Measurements from ENCODE around the gene ZNF827. TPM values are rescaled to one million over a fixed set of nuclear protein-coding genes. Genes with fewer than 3 reads are reported as not detected.

ZNF827 gene
- total and polyA plus RNA-seq, 2 experiments from 2014 or later = 20.3 to 33.1 TPM

DNA sequence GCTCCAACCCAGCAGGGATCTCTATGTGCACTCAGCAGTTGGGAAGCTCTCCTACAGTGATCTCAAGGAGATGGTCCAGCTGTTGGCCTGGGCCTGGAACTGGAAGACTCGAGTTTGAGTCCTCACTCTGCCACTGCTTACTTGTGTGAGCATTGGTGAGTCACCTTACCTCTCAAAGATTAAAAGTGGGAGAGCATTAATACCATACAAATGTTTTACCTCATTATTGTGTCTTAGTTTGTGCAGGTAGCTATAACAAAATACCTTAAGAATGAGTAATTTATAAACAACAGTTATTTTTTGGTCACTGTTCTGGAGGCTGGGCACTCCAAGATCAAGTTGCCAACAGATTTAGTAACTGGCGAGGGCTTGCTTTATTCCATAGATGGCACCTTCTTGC is 21.4 kb upstream of the ZNF827 start:
- no peak overlapping the region for H3K4me3 Mint-ChIP-seq
- H3K27me3 Mint-ChIP-seq (ENCODE audit: insufficient read depth, low read depth, poor library complexity) = peaks cover 6% of the 10 kb centered on the region
- no peak overlapping the region for H3K4me3 ChIP-seq
- no peak for DNase-seq (ENCODE audit: low spot score)
- H3K4me1 Mint-ChIP-seq = peaks cover 11% of the 10 kb centered on the region
- no peaks in the 10 kb centered on the region for H3K36me3 Mint-ChIP-seq (ENCODE audit: low read depth)
- no peaks in the 10 kb centered on the region for H3K79me2 ChIP-seq (replicated peaks; ENCODE audit: insufficient read depth)
- H3K9me2 ChIP-seq (ENCODE audit: insufficient read depth) = peaks cover 17% of the 10 kb centered on the region
- no peak overlapping the region for H3K4me2 ChIP-seq
- H3F3A ChIP-seq (replicated peaks; ENCODE audit: low read depth) = no peaks in the 10 kb centered on the region
- H3K4me1 ChIP-seq (ENCODE audit: insufficient read depth) = no peaks in the 10 kb centered on the region
- H3K36me3 ChIP-seq (ENCODE audit: insufficient read depth) = no peaks in the 10 kb centered on the region
- peaks cover 9% of the 10 kb centered on the region; the same call in 2 of the 3 replicates for H3K9me3 Mint-ChIP-seq
- ATAC-seq = no peak
- H3K27ac Mint-ChIP-seq = no peak overlapping the region
- no peaks in the 10 kb centered on the region for H3K27me3 ChIP-seq (ENCODE audit: insufficient read depth)
- H4K20me1 ChIP-seq (replicated peaks; ENCODE audit: insufficient read depth) = no peaks in the 10 kb centered on the region
- H2AFZ ChIP-seq = no peak overlapping the region
- TF ChIP-seq, protein P1, sequence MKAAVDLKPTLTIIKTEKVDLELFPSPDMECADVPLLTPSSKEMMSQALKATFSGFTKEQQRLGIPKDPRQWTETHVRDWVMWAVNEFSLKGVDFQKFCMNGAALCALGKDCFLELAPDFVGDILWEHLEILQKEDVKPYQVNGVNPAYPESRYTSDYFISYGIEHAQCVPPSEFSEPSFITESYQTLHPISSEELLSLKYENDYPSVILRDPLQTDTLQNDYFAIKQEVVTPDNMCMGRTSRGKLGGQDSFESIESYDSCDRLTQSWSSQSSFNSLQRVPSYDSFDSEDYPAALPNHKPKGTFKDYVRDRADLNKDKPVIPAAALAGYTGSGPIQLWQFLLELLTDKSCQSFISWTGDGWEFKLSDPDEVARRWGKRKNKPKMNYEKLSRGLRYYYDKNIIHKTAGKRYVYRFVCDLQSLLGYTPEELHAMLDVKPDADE (IDR thresholded peaks at IDR 0.05) = no peak
- no peak for TF ChIP-seq EZH2phosphoT487 (IDR thresholded peaks at IDR 0.05; ENCODE audit: unreplicated experiment)
- TF ChIP-seq JUNB (IDR thresholded peaks at IDR 0.05; ENCODE audit: unreplicated experiment) = no peak
- no peak for TF ChIP-seq ZNF114 (CRISPR knock-in tag; IDR thresholded peaks at IDR 0.05)
- TF ChIP-seq CREB1 (CRISPR knock-in tag; IDR thresholded peaks at IDR 0.05; ENCODE audit: low read depth) = no peak
- TF ChIP-seq, protein P2, sequence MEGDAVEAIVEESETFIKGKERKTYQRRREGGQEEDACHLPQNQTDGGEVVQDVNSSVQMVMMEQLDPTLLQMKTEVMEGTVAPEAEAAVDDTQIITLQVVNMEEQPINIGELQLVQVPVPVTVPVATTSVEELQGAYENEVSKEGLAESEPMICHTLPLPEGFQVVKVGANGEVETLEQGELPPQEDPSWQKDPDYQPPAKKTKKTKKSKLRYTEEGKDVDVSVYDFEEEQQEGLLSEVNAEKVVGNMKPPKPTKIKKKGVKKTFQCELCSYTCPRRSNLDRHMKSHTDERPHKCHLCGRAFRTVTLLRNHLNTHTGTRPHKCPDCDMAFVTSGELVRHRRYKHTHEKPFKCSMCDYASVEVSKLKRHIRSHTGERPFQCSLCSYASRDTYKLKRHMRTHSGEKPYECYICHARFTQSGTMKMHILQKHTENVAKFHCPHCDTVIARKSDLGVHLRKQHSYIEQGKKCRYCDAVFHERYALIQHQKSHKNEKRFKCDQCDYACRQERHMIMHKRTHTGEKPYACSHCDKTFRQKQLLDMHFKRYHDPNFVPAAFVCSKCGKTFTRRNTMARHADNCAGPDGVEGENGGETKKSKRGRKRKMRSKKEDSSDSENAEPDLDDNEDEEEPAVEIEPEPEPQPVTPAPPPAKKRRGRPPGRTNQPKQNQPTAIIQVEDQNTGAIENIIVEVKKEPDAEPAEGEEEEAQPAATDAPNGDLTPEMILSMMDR (conservative IDR thresholded peaks at IDR 0.05; ENCODE audit: low read depth in 2 of 2) = no peak
- TF ChIP-seq, protein P3, sequence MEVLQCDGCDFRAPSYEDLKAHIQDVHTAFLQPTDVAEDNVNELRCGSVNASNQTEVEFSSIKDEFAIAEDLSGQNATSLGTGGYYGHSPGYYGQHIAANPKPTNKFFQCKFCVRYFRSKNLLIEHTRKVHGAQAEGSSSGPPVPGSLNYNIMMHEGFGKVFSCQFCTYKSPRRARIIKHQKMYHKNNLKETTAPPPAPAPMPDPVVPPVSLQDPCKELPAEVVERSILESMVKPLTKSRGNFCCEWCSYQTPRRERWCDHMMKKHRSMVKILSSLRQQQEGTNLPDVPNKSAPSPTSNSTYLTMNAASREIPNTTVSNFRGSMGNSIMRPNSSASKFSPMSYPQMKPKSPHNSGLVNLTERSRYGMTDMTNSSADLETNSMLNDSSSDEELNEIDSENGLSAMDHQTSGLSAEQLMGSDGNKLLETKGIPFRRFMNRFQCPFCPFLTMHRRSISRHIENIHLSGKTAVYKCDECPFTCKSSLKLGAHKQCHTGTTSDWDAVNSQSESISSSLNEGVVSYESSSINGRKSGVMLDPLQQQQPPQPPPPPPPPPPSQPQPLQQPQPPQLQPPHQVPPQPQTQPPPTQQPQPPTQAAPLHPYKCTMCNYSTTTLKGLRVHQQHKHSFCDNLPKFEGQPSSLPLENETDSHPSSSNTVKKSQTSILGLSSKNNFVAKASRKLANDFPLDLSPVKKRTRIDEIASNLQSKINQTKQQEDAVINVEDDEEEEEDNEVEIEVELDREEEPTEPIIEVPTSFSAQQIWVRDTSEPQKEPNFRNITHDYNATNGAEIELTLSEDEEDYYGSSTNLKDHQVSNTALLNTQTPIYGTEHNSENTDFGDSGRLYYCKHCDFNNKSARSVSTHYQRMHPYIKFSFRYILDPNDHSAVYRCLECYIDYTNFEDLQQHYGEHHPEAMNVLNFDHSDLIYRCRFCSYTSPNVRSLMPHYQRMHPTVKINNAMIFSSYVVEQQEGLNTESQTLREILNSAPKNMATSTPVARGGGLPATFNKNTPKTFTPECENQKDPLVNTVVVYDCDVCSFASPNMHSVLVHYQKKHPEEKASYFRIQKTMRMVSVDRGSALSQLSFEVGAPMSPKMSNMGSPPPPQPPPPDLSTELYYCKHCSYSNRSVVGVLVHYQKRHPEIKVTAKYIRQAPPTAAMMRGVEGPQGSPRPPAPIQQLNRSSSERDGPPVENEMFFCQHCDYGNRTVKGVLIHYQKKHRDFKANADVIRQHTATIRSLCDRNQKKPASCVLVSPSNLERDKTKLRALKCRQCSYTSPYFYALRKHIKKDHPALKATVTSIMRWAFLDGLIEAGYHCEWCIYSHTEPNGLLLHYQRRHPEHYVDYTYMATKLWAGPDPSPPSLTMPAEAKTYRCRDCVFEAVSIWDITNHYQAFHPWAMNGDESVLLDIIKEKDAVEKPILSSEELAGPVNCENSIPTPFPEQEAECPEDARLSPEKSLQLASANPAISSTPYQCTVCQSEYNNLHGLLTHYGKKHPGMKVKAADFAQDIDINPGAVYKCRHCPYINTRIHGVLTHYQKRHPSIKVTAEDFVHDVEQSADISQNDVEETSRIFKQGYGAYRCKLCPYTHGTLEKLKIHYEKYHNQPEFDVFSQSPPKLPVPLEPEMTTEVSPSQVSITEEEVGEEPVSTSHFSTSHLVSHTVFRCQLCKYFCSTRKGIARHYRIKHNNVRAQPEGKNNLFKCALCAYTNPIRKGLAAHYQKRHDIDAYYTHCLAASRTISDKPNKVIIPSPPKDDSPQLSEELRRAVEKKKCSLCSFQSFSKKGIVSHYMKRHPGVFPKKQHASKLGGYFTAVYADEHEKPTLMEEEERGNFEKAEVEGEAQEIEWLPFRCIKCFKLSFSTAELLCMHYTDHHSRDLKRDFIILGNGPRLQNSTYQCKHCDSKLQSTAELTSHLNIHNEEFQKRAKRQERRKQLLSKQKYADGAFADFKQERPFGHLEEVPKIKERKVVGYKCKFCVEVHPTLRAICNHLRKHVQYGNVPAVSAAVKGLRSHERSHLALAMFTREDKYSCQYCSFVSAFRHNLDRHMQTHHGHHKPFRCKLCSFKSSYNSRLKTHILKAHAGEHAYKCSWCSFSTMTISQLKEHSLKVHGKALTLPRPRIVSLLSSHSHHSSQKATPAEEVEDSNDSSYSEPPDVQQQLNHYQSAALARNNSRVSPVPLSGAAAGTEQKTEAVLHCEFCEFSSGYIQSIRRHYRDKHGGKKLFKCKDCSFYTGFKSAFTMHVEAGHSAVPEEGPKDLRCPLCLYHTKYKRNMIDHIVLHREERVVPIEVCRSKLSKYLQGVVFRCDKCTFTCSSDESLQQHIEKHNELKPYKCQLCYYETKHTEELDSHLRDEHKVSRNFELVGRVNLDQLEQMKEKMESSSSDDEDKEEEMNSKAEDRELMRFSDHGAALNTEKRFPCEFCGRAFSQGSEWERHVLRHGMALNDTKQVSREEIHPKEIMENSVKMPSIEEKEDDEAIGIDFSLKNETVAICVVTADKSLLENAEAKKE (CRISPR knock-in tag; IDR thresholded peaks at IDR 0.05) = no peak
- TF ChIP-seq STAT1 (IDR thresholded peaks at IDR 0.05; ENCODE audit: unreplicated experiment) = no peak
- no peak overlapping the region for H3K27ac ChIP-seq (ENCODE audit: low read depth)

Data from GM23338 (cell line).